B cell (primary cell): Measurements from ENCODE around the gene EGFLAM. TPM values are rescaled to one million over a fixed set of nuclear protein-coding genes. Genes with fewer than 3 reads are reported as not detected.

Source experiments
- ATAC-seq: fragments of 200-7000 bp; cut with Tn5 transposase; one replicate; pipeline ENCODE4 v1.10.0; 2021; ENCODE audit warnings: low read depth, mild to moderate bottlenecking, moderate number of reproducible peaks, moderate library complexity
- CTCF ChIA-PET: fragments of 350-600 bp; sonication (Branson Sonifier 250); formaldehyde crosslinking; loops from one replicate; lab custom pipeline; 2021; ENCODE audit warnings: antibody characterized with exemption, inconsistent platforms; lab: Charles Lee
- POLR2A ChIA-PET: fragments of 350-600 bp; sonication (Branson Sonifier 250); formaldehyde crosslinking; loops from one replicate; lab custom pipeline; 2021; ENCODE audit warnings: antibody characterized with exemption; lab: Charles Lee
- DNase-seq: peaks from one replicate; pipeline ENCODE4 v3.0.0; 2013
- H2AFZ ChIP-seq: 2 replicates; pipeline ENCODE4 v1.6.1; 2012; ENCODE audit warnings: mild to moderate bottlenecking, low read depth, low read length; ENCODE audit not compliant: insufficient read depth, poor library complexity, severe bottlenecking
- H3K27ac ChIP-seq, 2 donors: 1 replicate in 1 of 2; 2 replicates in 1 of 2; pipeline ENCODE4 v1.5.1; 2012 to 2013; ENCODE audit warnings: low read length in 2 of 2, mild to moderate bottlenecking in 2 of 2, moderate library complexity in 1 of 2
- H3K27me3 ChIP-seq, 4 experiments: fragments of 200-600 bp in 1 of 4; sonication (generic) in 1 of 4; replicated peaks in 1 of 4; 1 replicate in 2 of 4; 2 replicates in 2 of 4; pipeline versions ENCODE4 v1.6.1 to v1.7.0; 2013 to 2016; ENCODE audit warnings: low read length in 3 of 4, mild to moderate bottlenecking in 2 of 4, mixed read lengths in 1 of 4, moderate library complexity in 1 of 4; ENCODE audit not compliant: insufficient read depth in 4 of 4, control insufficient read depth in 3 of 4; ENCODE audit errors: control extremely low read depth in 1 of 4
- H3K36me3 ChIP-seq, 2 experiments: replicated peaks in 1 of 2; 1 replicate in 1 of 2; 2 replicates in 1 of 2; pipeline versions ENCODE4 v1.6.1 to v1.7.1; 2013; ENCODE audit warnings: low read length in 1 of 2; ENCODE audit not compliant: insufficient read depth in 2 of 2, control insufficient read depth in 1 of 2; ENCODE audit errors: control extremely low read depth in 1 of 2, extremely low read depth in 1 of 2
- H3K4me1 ChIP-seq, 2 donors: fragments of 200-600 bp in 1 of 2; sonication (generic) in 1 of 2; 1 replicate in 1 of 2; 2 replicates in 1 of 2; pipeline versions ENCODE4 v1.5.1 to v1.6.1; 2013 to 2017; ENCODE audit warnings: low read length in 2 of 2; ENCODE audit not compliant: control insufficient read depth in 2 of 2, insufficient read depth in 2 of 2
- H3K4me2 ChIP-seq: replicated peaks from 2 replicates; pipeline ENCODE3; 2012; ENCODE audit warnings: mild to moderate bottlenecking, low read depth, low read length; ENCODE audit not compliant: poor library complexity, severe bottlenecking
- H3K4me3 ChIP-seq, 5 experiments: fragments of 200-600 bp in 1 of 5; sonication (generic) in 1 of 5; 1 replicate in 3 of 5; 2 replicates in 2 of 5; pipeline versions ENCODE4 v1.5.1 to v1.7.0; 2011 to 2016; ENCODE audit warnings: low read length in 4 of 5, mild to moderate bottlenecking in 4 of 5, low read depth in 2 of 5, control low read depth in 1 of 5, moderate library complexity in 1 of 5; ENCODE audit not compliant: insufficient read depth in 1 of 5; ENCODE audit errors: control extremely low read depth in 1 of 5, extremely low read depth in 1 of 5
- H3K79me2 ChIP-seq: fragments of 200-600 bp; sonication (generic); one replicate; pipeline ENCODE4 v1.6.0; 2016; ENCODE audit warnings: low read length; ENCODE audit not compliant: control insufficient read depth, insufficient read depth
- H3K9ac ChIP-seq: fragments of 200-600 bp; sonication (generic); 2 replicates; pipeline ENCODE4 v1.6.1; 2017; ENCODE audit warnings: mild to moderate bottlenecking, low read length, moderate library complexity
- H3K9me3 ChIP-seq, 3 donors: one replicate each; pipeline versions ENCODE4 v1.6.1 to v1.7.1; 2013; ENCODE audit warnings: low read length in 2 of 3; ENCODE audit not compliant: control insufficient read depth in 2 of 3, insufficient read depth in 1 of 3; ENCODE audit errors: control extremely low read depth in 1 of 3
- H4K20me1 ChIP-seq: 2 replicates; pipeline ENCODE4 v1.6.0; 2012; ENCODE audit warnings: mild to moderate bottlenecking, low read length; ENCODE audit not compliant: insufficient read depth, control insufficient read depth, poor library complexity, severe bottlenecking
- H3K27ac Mint-ChIP-seq: one replicate; pipeline ENCODE4 v1.8.0; 2021; ENCODE audit warnings: mixed read lengths
- H3K27me3 Mint-ChIP-seq: one replicate; pipeline ENCODE4 v1.8.0; 2021; ENCODE audit warnings: mixed read lengths
- H3K4me1 Mint-ChIP-seq: one replicate; pipeline ENCODE4 v1.8.0; 2021; ENCODE audit warnings: mixed read lengths
- H3K4me3 Mint-ChIP-seq: one replicate; pipeline ENCODE4 v1.8.0; 2021; ENCODE audit warnings: mixed read lengths
- H3K9me3 Mint-ChIP-seq: one replicate; pipeline ENCODE4 v1.8.0; 2022; ENCODE audit warnings: mixed read lengths; ENCODE audit not compliant: insufficient read depth
- EZH2 ChIP-seq: IDR thresholded peaks from 2 replicates; pipeline ENCODE4 v1.6.1; 2012; ENCODE audit warnings: borderline replicate concordance, low read depth, mild to moderate bottlenecking, moderate library complexity, low read length; ENCODE audit not compliant: insufficient read depth, poor library complexity, severe bottlenecking
- WGBS: methylation state at CpG from one replicate; pipeline ENCODE4 v1.1.5; 2013; ENCODE audit warnings: missing lambda C conversion rate; ENCODE audit not compliant: insufficient coverage; 5-methylcytosine and 5-hydroxymethylcytosine counted together
- intact Hi-C: fragments of 100-400 bp; cut with micrococcal nuclease; formaldehyde crosslinking; loops from one replicate; pipeline ENCODE4 v1.10.0; 2022
- polyA plus RNA-seq: library from polyadenylated mRNA; depleted of rRNA; stranded (reverse); fragments of >200 nt; gene quantifications from 2 replicates; pipeline ENCODE4 v1.2.3, GENCODE V29; 2012
- total RNA-seq, 2 donors: library from RNA; stranded (reverse); fragments of 120-200 nt in 1 of 2; gene quantifications; 1 replicate in 1 of 2; 2 replicates in 1 of 2; pipeline versions ENCODE4 v1.2.3 to v1.2.4, GENCODE V29; 2013 to 2022
- TF ChIP-seq, protein P1 (sequence below): fragments of 200-600 bp; IDR thresholded peaks from one replicate; pipeline ENCODE4 v1.8.0; 2022; ENCODE audit warnings: antibody characterized with exemption, mild to moderate bottlenecking

The EGFLAM gene
- total and polyA plus RNA-seq, 2 donors (not counting 1 experiment from before 2014, with no cell fraction given), result not detected

- Histone ChIP-seq H3K4me2 (no peak overlapping the region), H2AFZ (no peak overlapping the region), H3K9me3 (peaks cover 0 to 37% (median 0%) of the 10 kb centered on the region in 3 donors), H3K4me1 (peaks cover 0 to 4% of the 10 kb centered on the region in 2 donors), H3K36me3 (no peaks in the 10 kb centered on the region), H3K4me3 (no peak overlapping the region), H3K9ac (no peak overlapping the region), H3K79me2 (no peaks in the 10 kb centered on the region), H3K27me3 (peaks cover 0 to 70% (median 25%) of the 10 kb centered on the region in 4 experiments), H4K20me1 (no peaks in the 10 kb centered on the region), H3K27ac (no peak overlapping the region)
- Mint-ChIP-seq H3K4me3 (no peak overlapping the region), H3K9me3 (no peaks in the 10 kb centered on the region), H3K27ac (no peak overlapping the region), H3K27me3 (peaks cover 50% of the 10 kb centered on the region), H3K4me1 (no peaks in the 10 kb centered on the region)
- DNase-seq (no peak), ATAC-seq (no peak)
- WGBS, result no CpG with 5 or more reads among the region's 2 CpGs
- POLR2A ChIA-PET, result no interaction called here
- TF ChIP-seq, protein P1, sequence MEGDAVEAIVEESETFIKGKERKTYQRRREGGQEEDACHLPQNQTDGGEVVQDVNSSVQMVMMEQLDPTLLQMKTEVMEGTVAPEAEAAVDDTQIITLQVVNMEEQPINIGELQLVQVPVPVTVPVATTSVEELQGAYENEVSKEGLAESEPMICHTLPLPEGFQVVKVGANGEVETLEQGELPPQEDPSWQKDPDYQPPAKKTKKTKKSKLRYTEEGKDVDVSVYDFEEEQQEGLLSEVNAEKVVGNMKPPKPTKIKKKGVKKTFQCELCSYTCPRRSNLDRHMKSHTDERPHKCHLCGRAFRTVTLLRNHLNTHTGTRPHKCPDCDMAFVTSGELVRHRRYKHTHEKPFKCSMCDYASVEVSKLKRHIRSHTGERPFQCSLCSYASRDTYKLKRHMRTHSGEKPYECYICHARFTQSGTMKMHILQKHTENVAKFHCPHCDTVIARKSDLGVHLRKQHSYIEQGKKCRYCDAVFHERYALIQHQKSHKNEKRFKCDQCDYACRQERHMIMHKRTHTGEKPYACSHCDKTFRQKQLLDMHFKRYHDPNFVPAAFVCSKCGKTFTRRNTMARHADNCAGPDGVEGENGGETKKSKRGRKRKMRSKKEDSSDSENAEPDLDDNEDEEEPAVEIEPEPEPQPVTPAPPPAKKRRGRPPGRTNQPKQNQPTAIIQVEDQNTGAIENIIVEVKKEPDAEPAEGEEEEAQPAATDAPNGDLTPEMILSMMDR, result no peak
- TF ChIP-seq EZH2, result no peak
- intact Hi-C loops, result no loop called here
- CTCF ChIA-PET, result interaction anchor here (2.9 kb wide), 1 partner anchor 23 kb away, joined by 8 read pairs; no protein-coding TSS in a partner anchor
These were observed 206.7 kb downstream of the EGFLAM start for GRCh38 chr5:38465061-38465460.

DNA sequence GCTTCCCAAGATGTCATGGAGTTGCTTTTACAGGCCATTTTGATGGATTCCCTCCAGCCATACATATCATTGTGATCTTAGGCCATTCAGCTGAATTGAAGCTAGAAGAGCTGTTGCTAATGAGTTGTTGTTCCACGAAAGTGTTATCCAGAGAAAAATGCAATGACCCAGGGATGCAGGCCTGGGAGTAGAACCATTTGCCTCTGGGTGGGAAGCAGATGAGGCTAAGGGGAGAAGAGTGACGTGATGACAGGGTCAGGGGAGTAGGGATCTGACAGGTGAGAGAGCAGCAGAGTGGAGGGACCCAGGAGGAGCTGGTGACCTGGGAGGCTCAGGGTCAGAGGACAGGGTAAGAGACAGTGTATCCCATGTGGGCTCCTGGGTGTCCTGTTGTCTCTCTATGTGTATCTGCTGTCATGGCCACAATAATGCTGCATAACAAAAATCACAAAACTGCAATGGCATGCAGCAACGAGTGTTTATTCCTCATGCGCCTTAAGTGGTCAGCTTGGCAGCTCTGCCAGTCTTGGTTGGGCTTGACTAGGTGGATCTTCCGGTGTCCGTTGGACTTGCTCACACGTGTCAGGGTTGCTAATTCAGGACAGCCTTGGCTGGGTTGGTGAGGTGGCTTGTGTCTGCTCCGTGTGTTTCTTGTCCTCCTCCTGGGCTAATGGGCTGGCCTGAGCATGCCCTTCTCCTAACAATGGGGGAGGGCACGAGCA, 207.5 kb downstream of the EGFLAM start:
- H3K4me1 Mint-ChIP-seq, result no peaks in the 10 kb centered on the region
- 94% methylated on average over 9 of the region's 9 CpGs for WGBS
- no peaks in the 10 kb centered on the region for H3K79me2 ChIP-seq
- ATAC-seq, result no peak
- no peaks in the 10 kb centered on the region for H3K4me1 ChIP-seq
- POLR2A ChIA-PET, result no interaction called here
- H3K27ac ChIP-seq, result no peak overlapping the region
- peaks cover 0 to 37% (median 0%) of the 10 kb centered on the region in 3 donors for H3K9me3 ChIP-seq
- no peaks in the 10 kb centered on the region for H3K36me3 ChIP-seq
- no peak overlapping the region for H3K4me2 ChIP-seq
- H3K27me3 Mint-ChIP-seq, result peaks cover 49% of the 10 kb centered on the region
- CTCF ChIA-PET, result interaction anchor here (2.9 kb wide), 1 partner anchor 24 kb away, joined by 8 read pairs; no protein-coding TSS in a partner anchor
- H3K27me3 ChIP-seq, result peaks cover 0 to 64% (median 20%) of the 10 kb centered on the region in 4 experiments
- intact Hi-C loops, result no loop called here
- H3K9ac ChIP-seq, result no peak overlapping the region
- TF ChIP-seq, protein P1, result no peak
- TF ChIP-seq EZH2, result no peak
- H2AFZ ChIP-seq, result no peak overlapping the region
- no peaks in the 10 kb centered on the region for H3K9me3 Mint-ChIP-seq
- H4K20me1 ChIP-seq, result no peaks in the 10 kb centered on the region
- no peak overlapping the region for H3K4me3 ChIP-seq
- no peak overlapping the region for H3K27ac Mint-ChIP-seq
- no peak overlapping the region for H3K4me3 Mint-ChIP-seq
- no peak for DNase-seq
